Measurements from ENCODE around the gene SGSM1.
"Not testable (repeated sequence)": the region's sequence is repeated elsewhere in the genome, so short reads cannot be mapped to it uniquely, and the experiment has no call there.

SGSM1 gene

GRCh38 chr22:24845041-24845898, 39.3 kb downstream of the SGSM1 start:
- DNase-seq = no peak

GRCh38 chr22:24847490-24847889, 41.5 kb downstream of the SGSM1 start:
- DNase-seq = no peak

DNA sequence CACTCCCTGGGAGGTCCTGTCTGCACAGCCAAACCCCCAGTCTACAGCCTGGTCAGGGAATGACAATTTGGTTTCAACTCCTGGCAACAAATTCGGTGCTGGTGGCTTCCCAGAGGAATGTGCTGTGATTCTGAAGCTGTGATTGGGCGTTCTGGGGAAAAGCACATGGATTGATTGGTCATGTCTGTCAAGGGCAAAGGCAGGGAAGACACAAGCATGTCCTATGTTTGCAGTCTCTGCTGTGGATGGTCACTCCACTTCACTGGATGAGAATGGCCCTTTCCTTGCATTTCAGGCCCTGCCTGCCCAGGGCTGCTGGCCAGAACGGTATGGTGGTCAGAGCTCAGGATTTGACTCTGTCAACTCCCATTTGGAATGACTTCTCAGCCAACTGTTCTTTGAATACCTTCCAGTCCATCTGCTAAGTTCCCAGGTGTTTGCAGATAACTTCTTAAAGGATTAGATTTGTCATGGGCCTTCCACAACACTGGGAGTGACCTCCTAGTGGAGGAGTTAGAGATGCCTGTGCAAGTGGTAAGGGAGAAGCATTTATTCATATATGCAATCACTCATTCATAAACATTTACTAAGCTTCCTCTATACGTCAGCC, 42.7 kb downstream of the SGSM1 start:
- DNase-seq = no peak

- DNase-seq = no peak
These were observed 49.8 kb downstream of the SGSM1 start for GRCh38 chr22:24855794-24856193.

GRCh38 chr22:24857576-24857975, 51.6 kb downstream of the SGSM1 start:
- no peak for DNase-seq

DNA sequence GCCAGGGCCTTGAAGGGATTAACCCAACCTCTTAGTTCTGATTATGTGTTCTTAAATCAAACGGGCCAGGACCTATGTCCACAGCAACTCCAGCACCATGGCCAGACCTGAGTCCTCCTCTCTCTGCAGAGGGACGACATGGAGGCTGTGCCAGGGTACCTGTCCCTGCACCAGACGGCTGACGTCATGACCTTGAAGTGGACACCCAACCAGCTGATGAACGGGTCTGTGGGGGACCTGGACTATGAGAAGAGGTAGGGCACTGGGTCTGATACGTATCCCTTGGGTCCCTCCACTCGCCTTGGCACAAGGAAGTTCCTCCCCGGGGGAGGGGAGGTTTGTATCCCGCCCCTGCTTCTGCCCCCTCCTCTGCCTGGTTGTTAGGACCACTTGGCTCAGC, 53.6 kb downstream of the SGSM1 start:
- no peak for DNase-seq

GRCh38 chr22:24865508-24865907, 59.5 kb downstream of the SGSM1 start:
- no peak for DNase-seq

- DNase-seq = no peak
These were observed 61.5 kb downstream of the SGSM1 start for GRCh38 chr22:24867323-24868022.

DNA sequence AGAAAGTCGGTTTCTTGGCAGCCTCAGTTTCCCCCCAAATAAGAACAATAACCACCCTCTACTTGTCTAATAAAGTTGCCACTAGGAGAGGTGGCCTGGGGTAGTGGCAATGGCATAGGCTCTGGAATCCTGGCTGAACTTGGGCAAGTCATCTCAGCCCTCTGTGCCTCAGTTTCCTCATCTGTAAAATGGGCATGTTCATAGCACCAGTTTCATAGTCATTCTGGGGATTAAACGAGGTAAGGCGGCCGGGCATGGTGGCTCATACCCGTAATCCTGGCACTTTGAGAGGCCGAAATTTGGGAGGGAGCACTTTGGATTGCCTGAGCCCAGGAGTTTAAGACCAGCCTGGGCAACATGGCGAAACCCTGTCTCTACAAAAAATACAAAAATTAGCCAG, 63.0 kb downstream of the SGSM1 start:
- no peak for DNase-seq

- no peak for DNase-seq
These were observed 65.7 kb downstream of the SGSM1 start for GRCh38 chr22:24871611-24872205.

GRCh38 chr22:24873226-24873625, 67.2 kb downstream of the SGSM1 start:
- no peak for DNase-seq

DNA sequence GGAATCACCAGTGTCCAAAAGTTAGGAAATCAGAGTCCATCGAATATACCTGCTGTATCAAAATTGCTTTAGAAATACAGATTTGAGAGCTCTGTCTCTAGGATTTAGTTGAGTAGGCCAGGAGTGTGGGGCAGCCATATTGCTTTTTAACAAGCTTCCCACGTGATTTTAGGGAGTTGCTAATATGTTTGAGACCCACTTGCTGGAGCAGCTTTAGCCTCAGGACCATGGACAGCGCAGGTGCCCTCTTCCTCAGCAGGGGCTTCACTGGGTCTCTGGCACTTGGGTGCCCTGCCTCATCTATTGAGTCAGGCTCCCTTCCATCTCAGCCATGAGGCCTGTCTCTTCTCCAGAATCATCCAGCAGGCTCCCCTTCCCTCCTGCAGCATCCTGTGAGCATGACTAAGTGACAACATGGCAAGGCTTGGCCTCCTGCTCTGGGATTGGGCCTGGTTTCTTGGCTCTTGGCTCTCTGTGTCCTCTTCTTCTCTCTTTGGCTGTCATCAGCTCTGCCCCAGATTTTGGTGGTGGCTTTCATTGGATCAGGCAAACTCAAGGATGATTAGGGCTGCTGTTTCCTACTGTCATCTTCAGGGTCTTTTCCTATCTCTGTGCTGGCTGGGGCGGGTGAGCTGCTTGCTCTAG, 70.0 kb downstream of the SGSM1 start:
- no peak for DNase-seq

DNA sequence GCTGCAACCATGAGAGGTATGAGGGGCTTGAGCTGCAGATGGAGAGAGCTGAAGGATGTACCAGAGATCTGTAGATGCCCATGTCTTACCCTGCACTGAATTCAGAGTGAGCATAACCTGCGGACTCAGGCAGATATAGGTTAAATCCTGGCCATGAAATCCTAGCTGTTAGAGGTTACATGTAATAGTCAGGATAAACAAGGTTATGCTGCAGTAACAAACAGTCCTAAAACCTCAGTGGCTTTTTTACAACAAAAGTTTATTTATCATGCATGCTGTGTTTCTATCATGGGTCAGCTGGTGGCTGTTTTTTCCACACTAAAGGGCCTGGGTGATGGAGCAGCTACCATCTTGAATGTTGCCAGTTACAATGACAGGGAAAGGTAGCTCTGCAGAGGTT, 70.7 kb downstream of the SGSM1 start:
- DNase-seq = no peak

DNA sequence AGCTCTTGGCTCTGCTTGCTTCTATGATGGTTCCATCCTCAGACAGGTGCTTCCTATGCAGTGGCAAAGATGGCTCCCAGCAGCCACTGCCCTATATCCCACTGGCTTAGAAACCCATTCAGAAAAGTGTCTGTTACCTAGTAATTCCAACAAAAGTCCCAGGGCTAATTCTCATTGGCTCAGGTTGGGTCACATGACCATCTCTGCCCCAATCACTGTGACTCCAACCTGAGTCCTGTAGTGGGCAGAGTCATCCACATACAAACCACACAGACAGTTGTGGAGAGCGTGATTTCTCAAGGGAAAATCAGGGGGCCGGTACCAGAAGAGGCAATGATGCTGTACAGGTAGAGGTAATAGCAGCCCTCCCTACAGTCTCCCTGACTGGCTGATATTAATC, 73.0 kb downstream of the SGSM1 start:
- no peak for DNase-seq

DNA sequence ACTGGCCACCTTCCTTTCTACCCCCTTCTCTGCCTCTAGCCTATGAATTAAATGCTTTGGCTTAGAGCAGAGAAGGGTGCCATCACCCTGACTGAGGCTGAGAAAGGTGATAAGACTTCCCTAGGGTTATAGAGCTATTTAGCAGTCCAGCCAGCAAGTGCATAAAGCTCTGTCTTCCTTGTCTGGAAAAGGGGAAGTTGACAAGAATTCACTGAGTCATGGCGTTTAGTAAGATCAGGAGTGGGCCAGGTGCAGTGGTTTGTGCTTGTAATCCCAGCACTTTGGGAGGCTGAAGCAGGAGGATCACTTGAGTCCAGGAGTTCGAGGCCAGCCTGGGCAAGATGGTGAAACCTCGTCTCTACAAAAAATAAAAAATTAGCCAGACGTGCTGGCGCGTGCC, 77.4 kb downstream of the SGSM1 start:
- DNase-seq = no peak

DNA sequence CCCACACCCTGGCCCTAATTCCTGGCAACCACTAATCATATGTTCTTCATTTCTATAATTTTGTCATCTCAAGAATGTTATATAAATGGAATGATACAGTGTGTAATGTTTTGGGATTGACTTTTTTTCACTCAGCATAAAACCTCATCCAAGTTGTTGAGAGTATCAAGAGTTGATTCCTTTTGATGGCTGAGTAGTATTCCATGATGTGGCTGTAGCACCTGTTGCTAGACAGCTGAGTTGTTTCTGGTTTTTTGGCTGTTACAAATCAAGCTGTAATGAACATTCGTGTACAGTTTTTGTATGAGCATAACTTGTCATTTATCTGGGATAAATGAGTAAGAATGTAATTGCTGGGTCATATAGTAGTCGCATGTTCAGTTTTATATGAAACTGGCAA, 81.2 kb downstream of the SGSM1 start:
- DNase-seq = no peak

GRCh38 chr22:24893341-24894070, 87.5 kb downstream of the SGSM1 start:
- DNase-seq = no peak

DNA sequence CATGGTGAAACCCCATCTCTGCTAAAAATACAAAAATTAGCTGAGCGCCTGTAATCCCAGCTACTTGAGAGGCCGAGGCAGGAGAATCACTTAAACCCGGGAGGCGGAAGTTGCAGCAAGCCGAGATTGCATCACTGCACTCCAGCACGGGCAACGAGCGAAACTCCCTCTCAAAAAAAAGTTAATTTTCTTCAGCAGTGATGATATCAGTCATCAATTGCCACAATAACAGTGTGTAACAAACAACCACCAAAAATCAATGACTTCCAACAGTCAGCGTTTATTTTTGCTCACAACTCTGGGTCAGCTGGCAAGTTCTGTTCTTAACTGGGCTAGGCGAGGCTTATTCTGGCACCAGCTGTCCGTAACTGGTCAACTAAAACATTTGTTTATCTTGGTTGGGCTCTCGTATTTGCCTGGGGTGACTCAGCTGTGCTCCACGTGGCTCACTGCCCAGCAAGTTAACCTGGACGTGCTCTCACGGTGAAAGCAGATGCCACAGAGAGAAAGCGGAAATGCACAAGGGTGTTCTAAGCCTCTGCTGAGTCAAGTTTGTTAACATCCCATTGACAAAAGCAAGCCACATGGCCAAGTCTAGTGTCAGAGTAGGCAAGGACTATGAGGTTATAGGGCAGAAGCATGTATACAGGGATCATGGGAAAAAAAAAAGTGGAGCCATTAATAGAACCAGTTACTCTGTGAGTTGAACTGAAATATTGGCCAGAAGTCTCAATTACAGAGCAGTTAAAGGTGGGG, 88.4 kb downstream of the SGSM1 start:
- DNase-seq = peak; percentile 35

DNA sequence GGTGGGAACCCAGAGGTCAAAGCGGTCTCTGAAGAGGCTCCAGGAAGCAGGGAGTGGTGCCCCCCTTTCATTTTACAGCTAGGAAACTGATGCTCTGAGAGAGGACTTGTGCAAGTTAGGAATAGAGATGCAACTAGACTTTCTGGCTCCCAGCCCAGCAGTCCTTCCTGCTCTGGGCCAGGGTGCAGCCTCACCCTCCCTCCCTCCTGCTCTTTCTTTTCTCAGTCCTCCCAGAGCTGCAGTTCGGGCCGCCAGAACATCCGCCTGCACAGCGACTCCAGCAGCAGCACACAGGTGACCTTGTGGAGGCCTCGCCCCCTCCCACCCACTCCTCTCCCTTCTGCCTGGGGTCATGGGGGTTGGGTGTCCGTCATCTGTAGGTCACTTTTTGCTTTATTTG, 89.0 kb downstream of the SGSM1 start:
- DNase-seq = no peak

DNA sequence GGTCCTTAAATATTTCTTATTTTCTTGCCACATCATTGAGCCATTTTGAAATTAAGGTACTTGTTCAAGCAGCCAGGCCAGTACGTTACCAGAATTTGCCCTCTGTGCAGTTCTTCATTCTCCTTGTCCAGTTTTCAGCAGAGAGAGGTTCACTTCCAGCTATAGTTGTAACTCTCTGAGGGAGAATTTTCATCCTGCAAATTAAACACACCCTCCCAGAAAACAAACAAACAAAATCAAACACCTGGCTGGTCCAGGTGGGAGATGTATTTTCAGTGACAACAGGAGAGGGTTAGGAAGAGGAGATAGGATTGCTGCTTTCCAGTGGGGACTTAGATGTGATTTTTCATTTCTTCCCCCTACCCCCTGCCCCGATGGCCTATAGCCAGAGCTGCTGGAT, 95.4 kb downstream of the SGSM1 start:
- no peak for DNase-seq

- DNase-seq = no peak
These were observed 99.9 kb downstream of the SGSM1 start for GRCh38 chr22:24905909-24906308.

- DNase-seq = not testable (repeated sequence)
These were observed 101.1 kb downstream of the SGSM1 start for GRCh38 chr22:24907101-24907500.
